HG03571 (cell line): ENCODE results near the gene FSHR.
A peak's percentile ranks its signal among the peaks of the same experiment; 100 is the strongest.

Experiments
- ATAC-seq: cut with Tn5 transposase; IDR thresholded peaks from one replicate; pipeline ENCODE4 v1.9.1; 2021; ENCODE audit not compliant: unreplicated experiment

FSHR gene

DNA sequence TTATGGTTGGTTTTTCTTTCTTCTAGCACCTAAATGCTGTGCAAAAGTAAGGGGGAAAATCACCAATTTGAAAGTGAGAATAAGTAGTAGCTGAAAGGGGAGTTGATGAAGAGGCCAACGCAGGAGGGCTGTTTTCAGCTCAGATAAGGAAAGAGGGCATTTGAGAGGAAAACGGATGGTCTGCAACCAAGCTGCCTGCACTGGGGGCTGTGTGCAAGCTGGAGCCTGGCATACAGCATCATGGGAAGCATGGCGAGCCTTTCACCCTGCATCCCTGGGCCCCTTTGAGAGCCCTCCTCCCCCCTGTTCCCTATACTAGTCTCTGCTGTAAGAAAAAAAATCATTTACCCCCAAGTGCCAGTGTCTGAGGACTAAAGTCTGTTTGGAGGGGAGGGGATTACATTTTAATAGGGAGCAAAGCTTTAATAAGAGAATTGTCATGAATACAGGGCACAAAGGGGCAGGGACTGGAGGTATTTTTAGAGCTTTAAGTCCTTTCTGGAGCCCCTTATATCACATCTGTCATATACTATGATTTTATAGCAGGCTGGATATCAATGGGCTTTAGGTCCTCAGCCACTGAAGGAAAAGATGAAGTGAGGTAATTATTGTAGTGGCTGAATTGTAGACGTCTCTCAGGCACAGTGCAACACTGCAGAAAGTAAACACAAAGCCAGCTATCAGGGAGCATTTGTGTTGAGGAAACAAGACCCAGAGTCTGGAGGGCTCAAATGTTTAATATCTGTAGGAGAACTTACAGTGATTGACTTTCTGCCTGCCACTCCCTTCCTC, 120.7 kb downstream of the FSHR start:
- ATAC-seq, result no peak

- ATAC-seq, result no peak
Observed at GRCh38 chr2:49032936-49033335, 121.4 kb downstream of the FSHR start.

GRCh38 chr2:49032126-49032525, 122.2 kb downstream of the FSHR start:
- ATAC-seq, result no peak

DNA sequence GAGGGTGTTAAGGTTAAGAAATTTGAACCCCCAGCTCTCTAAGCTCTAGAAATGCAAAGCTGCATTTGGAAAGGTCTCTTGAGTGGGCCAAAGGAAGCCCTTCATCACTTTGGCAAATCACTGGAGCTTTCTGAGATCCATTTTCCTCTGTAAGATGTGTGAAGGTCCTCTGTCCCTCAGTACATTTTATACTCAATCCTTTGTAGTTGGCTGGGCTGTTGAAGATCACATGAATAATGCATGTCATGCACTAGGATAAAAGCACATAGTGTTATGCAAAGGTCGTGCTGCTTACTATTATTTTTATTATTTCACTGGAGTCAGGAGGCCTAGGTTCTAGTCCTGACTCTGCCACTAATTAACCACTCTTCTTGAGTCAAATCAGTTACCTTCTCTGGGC, 124.9 kb downstream of the FSHR start:
- no peak for ATAC-seq

GRCh38 chr2:49028101-49028500, 126.2 kb downstream of the FSHR start:
- ATAC-seq, result peak; percentile 100

- no peak for ATAC-seq
Observed at GRCh38 chr2:49026706-49027105, 127.6 kb downstream of the FSHR start.

- no peak for ATAC-seq
Observed at GRCh38 chr2:49021271-49021670, 133.0 kb downstream of the FSHR start.

GRCh38 chr2:49005261-49005660, 149.1 kb downstream of the FSHR start:
- no peak for ATAC-seq

DNA sequence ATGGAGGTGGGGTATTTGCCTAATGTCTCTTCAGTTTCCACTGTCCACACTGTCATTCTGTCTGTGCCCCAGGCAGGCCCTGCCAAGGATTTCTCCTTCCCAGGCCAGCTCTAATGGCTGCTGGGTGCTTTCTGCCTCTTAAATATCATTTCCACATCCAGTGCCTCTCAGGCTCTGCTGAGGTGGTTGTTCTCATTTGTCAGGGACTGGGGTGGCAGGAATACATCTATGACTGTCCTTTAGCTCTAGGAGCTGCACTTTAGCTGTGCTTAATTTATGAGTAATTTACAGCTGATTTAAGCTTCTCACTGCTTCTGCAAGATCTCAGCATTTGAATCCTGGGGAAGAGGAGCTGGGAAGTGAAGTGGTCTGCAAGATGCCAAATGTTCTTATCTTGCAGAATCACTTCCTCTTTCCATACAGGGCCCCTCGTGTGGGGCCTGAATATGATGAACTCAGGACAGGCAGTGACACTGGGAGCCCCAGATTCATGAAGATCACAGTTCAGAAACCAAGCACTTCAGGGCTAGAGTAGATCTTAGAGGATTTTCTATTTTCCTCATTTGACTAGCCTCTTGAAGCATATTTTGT, 150.2 kb downstream of the FSHR start:
- peak; percentile 58 for ATAC-seq

DNA sequence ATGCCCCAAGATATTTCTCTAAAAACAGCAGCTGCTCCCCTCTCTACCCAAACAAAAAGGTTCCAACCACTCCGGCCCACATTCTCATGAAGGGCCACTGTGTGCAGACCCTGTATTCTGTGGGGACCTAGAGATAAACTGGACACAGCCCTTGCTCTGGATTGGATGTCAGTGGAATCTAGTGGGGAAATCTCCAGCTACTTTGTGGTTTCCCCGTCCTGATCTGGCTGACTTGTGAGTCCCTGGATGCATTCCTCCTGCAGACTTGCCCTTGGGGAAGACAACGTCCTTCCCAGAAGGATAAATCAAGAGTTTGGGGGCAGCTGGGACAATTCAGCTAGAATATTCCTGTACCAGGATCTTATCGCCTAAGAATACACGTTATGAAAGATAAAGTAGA, 151.1 kb downstream of the FSHR start:
- ATAC-seq, result no peak

DNA sequence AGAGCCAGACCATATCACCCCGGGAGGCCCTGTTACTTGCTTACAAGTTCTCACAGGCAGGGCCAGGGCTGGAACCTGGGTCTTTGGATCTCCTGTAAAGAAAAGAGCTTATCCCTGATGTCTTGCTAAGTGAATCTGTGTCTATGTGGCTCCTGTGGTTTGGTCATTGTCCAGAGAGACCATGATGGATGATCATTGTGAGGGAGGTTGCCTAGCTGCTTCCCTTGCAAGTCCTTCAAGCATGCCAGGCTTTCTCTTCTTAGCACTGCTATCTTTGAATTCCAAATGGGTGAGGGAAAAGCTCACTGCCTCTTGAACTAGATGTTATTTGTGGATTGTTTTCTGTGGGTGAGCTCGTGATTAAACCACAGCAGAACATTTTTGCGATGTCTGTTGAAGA, 151.6 kb downstream of the FSHR start:
- ATAC-seq, result no peak

- ATAC-seq, result no peak
Observed at GRCh38 chr2:49000695-49001094, 153.6 kb downstream of the FSHR start.

GRCh38 chr2:48998449-48998848, 155.9 kb downstream of the FSHR start:
- no peak for ATAC-seq

DNA sequence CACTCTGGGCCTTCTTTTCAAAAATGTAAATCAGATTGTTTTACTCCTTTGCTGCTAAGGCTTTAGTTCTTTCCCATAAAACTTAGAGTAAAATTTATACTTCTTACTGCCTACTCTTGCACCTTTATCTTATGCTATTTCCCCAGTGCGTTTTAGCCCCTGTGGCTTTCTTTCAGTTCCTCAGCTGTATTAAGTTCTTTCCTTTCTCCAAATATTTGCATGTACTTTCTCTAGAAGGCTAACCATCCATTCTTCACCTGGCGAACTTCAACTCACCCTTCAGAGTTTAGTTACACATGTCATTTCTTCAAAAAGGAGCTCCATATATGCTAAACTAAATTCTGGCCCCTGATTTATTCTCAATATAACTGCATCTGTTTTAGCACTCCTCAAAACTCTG, 160.7 kb downstream of the FSHR start:
- peak; percentile 49 for ATAC-seq

DNA sequence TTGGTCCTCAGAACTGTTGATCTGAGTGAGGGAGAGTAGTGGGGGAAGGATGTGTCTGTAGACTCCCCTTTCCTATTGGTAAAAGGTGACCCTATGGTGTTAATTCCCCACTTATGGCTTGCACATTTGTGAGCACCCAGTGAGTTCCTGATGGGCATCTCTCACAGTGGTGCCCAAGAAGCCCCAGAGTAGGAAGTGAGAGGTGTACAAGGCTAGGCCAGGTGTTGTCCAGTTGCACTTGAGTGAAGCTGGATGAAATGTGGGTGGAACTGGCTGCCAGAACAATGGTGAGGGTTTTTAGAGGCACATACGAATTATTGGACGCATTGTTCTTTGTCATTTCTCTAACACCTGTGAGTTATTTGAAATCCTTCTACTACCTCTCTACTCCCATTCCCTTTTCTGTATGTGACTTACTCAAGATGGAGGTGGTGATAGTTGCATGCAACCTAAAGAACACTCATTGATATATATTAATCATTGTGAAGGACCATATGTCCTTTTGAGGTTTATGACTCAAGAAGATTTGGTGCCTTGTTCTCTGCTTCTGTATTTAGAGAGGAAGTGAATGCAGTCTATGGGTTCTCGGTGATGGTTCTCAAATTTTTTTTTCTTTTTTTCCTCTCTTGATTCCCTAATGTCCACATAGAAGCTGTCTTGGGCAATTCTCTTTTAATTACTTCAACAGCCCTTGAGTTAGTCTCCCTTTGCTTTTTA, 162.7 kb downstream of the FSHR start:
- peak; percentile 56 for ATAC-seq

DNA sequence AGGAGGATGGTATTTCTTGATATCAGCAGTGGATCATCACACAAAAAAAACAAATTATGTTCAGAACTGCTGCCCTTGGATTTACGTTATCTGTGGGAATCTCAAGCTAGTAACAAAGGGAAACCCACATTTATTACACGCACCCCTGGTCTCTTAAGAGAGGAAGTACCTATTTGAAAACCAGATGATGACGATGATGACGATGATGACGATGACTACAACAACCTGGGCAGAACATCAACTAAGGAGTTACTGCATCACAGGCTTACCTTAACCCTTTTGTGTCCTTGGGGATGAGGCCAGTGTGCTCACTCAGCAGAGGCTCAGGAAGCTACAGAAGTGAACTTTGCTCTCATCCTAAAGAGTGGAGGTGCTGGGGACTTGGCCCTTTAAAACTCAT, 169.4 kb downstream of the FSHR start:
- peak; percentile 23 for ATAC-seq

DNA sequence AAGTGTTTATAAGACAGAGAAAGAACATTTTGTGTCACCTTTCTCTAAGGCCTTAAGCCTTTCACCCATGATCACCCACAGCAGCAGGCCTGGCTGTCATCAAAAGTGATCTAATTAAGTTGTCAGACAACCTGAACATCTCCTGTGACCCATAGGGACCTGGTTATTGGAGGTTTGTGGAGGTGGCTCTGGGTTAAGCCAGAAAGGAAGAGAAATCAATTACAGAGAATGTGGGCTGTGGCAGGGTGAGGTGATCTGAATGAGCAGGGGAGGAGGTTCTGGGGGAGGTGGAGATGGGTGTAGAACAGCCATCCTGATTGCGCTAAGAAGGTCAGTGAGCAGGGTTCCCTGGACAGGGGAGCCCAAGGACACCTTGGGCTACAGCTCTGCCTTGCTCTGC, 170.8 kb downstream of the FSHR start:
- no peak for ATAC-seq

DNA sequence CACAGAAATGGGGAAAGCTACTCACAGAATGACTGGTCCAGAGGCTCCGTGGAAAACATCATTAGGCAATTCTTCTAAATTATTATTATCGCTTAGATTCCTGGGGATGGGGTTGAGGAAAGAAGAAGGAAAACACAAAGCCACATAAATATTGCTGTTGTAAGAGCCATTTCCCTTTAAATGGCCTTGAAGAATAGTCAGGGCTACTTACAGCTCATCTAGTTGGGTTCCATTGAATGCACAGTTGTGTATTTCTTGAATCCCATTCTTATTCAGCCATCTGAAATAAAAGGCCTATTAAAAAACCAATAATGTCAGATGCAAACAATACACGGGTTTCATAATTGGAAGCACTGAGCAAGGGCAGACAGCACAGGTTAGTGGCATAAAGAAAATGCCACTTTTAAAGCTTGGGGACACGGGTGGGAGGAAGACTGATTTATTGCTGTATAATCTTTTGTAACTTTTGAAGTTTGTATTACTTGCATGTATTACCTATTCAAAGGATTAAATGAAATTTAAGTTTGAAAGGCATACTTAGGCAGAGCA, 171.4 kb downstream of the FSHR start:
- ATAC-seq, result no peak

GRCh38 chr2:48980846-48981245, 173.5 kb downstream of the FSHR start:
- no peak for ATAC-seq

DNA sequence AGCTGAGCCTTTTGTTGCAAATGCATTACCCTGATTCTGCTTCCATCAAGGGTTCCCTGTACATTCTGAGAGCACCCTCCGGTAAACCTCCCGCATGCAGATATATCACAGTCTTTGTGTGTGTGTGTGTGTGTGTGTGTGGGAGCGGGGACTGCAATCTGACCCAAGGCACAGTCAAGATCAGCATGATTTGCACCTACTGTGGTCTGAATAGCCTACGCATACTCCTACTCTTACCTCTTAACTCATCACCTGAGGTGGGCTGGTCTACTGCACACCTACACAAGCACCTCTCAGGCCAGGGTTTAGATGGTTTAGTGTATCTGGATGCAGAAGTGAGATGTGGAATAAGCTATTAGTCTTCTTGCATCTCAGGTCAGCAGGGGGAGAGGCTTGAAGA, 174.6 kb downstream of the FSHR start:
- ATAC-seq, result no peak

- ATAC-seq, result no peak
Observed at GRCh38 chr2:48978131-48978530, 176.2 kb downstream of the FSHR start.

GRCh38 chr2:48971801-48972200, 182.5 kb downstream of the FSHR start:
- no peak for ATAC-seq
